Stomach (tissue), 9 donors: ENCODE data around the gene IQSEC3. TPM values are rescaled to one million over a fixed set of nuclear protein-coding genes. Genes with fewer than 3 reads are reported as not detected.

Source experiments
- DNase-seq, 2 donors: peaks; one replicate each; pipeline versions ENCODE4 v3.0.0 to v3.0.0-alpha.2; 2013 to 2019
- H3K27ac ChIP-seq, 5 donors: fragments of 200-600 bp in 4 of 5; sonication (generic) in 4 of 5; one replicate each; pipeline ENCODE4 v1.5.1; 2013 to 2019; ENCODE audit warnings: mild to moderate bottlenecking in 1 of 5, moderate library complexity in 1 of 5
- H3K27me3 ChIP-seq, 3 donors: fragments of 200-600 bp; sonication (generic); one replicate each; pipeline ENCODE4 v1.5.1; 2017 to 2019; ENCODE audit warnings: mixed run types in 1 of 3
- H3K36me3 ChIP-seq, 4 donors: fragments of 200-600 bp; sonication (generic); 1 replicate in 3 of 4; 2 replicates in 1 of 4; pipeline ENCODE4 v1.5.1; 2016 to 2019
- H3K4me1 ChIP-seq, 4 donors: fragments of 200-600 bp; sonication (generic); one replicate each; pipeline ENCODE4 v1.5.1; 2016 to 2019
- H3K4me3 ChIP-seq, 4 donors: fragments of 200-600 bp; sonication (generic) in 3 of 4; one replicate each; pipeline ENCODE4 v1.5.1; 2016 to 2019; ENCODE audit warnings: mild to moderate bottlenecking in 1 of 4
- H3K9me3 ChIP-seq, 4 donors: fragments of 200-600 bp; sonication (generic); one replicate each; pipeline ENCODE4 v1.5.1; 2016 to 2019
- EP300 ChIP-seq: sonication (generic); formaldehyde crosslinking; IDR thresholded peaks from one replicate; pipeline ENCODE4 v1.6.1; 2017; ENCODE audit warnings: antibody characterized with exemption
- POLR2A ChIP-seq, 4 donors: fragments of 450-650 bp; IDR thresholded peaks; one replicate each; pipeline ENCODE4 v1.6.1; 2016; ENCODE audit warnings: antibody characterized with exemption in 4 of 4, control low read depth in 2 of 4, mild to moderate bottlenecking in 1 of 4, moderate library complexity in 1 of 4
- POLR2AphosphoS5 ChIP-seq, 3 donors: sonication (generic); formaldehyde crosslinking; IDR thresholded peaks; one replicate each; pipeline ENCODE4 v1.6.1; 2016; ENCODE audit warnings: antibody characterized with exemption in 3 of 3
- WGBS, 5 donors: extraction: QIAGEN DNeasy Blood & Tissue Kit in 3 of 5; methylation state at CpG; one replicate each; pipeline versions ENCODE4 v1.1.5 to v1.1.7; 2013 to 2018; 5-methylcytosine and 5-hydroxymethylcytosine counted together
- intact Hi-C: fragments of 100-400 bp; cut with DNase I; formaldehyde crosslinking; loops from one replicate; pipeline ENCODE4 v1.15.1; 2023; ENCODE audit warnings: low total_unique reads
- polyA plus RNA-seq, 3 donors: library from polyadenylated mRNA; stranded (reverse); fragments of 200-250 nt; gene quantifications; one replicate each; pipeline ENCODE4 v1.2.3, GENCODE V29; 2013
- total RNA-seq, 5 donors: library from RNA; depleted of rRNA; stranded (reverse); fragments of >200 nt; gene quantifications; one replicate each; pipeline versions ENCODE4 v1.1.0 to v1.2.3, GENCODE V29; 2014 to 2016
- TF ChIP-seq, protein P1 (sequence below), 7 experiments: fragments of 450-650 bp in 4 of 7; fragments of 200-600 bp in 3 of 7; sonication (generic) in 3 of 7; IDR thresholded peaks; one replicate each; pipeline ENCODE4 v1.5.1; 2016 to 2019; ENCODE audit warnings: antibody characterized with exemption in 7 of 7, control low read depth in 2 of 7, mild to moderate bottlenecking in 1 of 7
- donor health status: healthy with polysubstance abuse.
- donor health status: Bipolar disorder and iron deficiency.
- donor health status: healthy.

The IQSEC3 gene
- total and polyA plus RNA-seq, 8 donors, result 0.08 to 1.7 (median 0.87) TPM; not detected in 2

- Histone ChIP-seq H3K9me3 (peaks cover 3 to 26% (median 21%) of the 10 kb centered on the region in 4 donors), H3K36me3 (no peaks in the 10 kb centered on the region), H3K4me1 (no peaks in the 10 kb centered on the region), H3K4me3 (no peak overlapping the region), H3K27ac (no peak overlapping the region), H3K27me3 (peaks cover 0 to 5% (median 3%) of the 10 kb centered on the region in 3 donors)
- 51 to 70% (median 58%) methylated on average over 2 of the region's 2 CpGs for WGBS, 5 donors
- no peak for DNase-seq
- intact Hi-C loops, result no loop called here
- TF ChIP-seq, protein P1, sequence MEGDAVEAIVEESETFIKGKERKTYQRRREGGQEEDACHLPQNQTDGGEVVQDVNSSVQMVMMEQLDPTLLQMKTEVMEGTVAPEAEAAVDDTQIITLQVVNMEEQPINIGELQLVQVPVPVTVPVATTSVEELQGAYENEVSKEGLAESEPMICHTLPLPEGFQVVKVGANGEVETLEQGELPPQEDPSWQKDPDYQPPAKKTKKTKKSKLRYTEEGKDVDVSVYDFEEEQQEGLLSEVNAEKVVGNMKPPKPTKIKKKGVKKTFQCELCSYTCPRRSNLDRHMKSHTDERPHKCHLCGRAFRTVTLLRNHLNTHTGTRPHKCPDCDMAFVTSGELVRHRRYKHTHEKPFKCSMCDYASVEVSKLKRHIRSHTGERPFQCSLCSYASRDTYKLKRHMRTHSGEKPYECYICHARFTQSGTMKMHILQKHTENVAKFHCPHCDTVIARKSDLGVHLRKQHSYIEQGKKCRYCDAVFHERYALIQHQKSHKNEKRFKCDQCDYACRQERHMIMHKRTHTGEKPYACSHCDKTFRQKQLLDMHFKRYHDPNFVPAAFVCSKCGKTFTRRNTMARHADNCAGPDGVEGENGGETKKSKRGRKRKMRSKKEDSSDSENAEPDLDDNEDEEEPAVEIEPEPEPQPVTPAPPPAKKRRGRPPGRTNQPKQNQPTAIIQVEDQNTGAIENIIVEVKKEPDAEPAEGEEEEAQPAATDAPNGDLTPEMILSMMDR (IDR thresholded peaks at IDR 0.05), result no peak
- no peak for TF ChIP-seq EP300
- no peak for TF ChIP-seq POLR2A (IDR thresholded peaks at IDR 0.05)
- TF ChIP-seq POLR2AphosphoS5 (IDR thresholded peaks at IDR 0.05), result no peak
Observed at GRCh38 chr12:89653-90052, 23.1 kb downstream of the IQSEC3 start.

DNA sequence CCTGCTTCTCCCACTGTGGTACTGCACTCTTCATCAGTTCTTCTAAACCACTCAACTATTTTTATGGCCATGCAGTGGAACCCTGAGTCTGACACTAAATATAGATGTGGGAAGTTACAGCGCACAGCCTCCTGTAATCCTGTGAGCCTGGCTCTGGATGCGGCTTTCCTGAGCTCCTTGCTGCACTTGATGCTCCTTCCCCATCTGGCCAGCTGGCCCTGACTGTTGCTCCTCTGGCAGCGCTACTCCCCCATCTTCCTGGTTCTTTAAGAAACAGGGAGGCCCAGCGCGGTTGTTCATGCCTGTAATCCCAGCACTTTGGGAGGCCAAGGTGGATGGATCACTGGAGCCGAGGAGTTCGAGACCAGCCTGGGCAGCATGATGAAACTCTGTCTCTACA lies 24.6 kb downstream of the IQSEC3 start:
- peaks cover 0 to 8% (median 3%) of the 10 kb centered on the region in 3 donors for H3K27me3 ChIP-seq
- no peak overlapping the region for H3K27ac ChIP-seq
- WGBS, 5 donors, result 80 to 88% (median 85%) methylated on average over 7 of the region's 7 CpGs
- TF ChIP-seq POLR2AphosphoS5 (IDR thresholded peaks at IDR 0.05) (no peak), POLR2A (IDR thresholded peaks at IDR 0.05) (no peak), EP300 (no peak)
- TF ChIP-seq, protein P1 (IDR thresholded peaks at IDR 0.05), result no peak
- no peaks in the 10 kb centered on the region for H3K36me3 ChIP-seq
- H3K4me3 ChIP-seq, result no peak overlapping the region
- DNase-seq, result no peak
- peaks cover 3 to 26% (median 21%) of the 10 kb centered on the region in 4 donors for H3K9me3 ChIP-seq
- intact Hi-C loops, result no loop called here
- H3K4me1 ChIP-seq, result no peaks in the 10 kb centered on the region

DNA sequence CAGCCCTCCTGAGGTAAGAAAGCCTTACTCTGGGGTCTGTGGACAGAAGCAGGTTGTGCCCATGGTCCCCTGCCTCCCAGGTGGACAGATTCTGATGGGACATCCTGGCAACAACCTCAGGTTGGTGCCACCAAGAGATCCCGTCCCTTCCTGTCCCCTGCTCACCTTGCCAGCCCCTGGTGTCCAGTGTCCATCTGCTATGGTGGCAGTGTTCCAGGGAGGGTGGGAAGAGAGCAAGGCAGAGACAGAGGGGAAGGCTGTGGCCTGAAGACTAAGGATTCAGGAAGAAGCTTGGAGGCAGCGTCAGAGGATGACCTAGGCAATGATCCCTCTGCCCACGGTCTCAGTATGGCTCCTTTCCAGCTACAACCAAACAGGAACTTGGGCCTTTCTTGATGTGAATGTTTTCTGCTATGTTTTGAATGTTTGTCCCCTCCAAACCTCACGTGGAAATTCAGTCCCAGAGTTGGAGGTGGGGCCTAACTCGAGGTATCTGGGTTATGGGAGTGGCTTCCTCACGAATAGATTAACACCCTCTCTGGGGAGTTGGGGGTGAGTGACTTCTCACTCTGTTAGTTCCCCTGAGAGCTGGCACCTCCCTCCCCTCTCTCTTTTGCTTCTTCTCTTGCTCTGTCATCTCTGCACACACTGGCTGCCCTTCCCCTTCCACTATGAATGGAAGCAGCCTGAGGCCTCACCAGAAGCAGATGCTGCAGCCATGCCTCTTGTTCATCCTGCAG lies 26.9 kb downstream of the IQSEC3 start:
- Histone ChIP-seq H3K9me3 (peaks cover 3 to 25% (median 21%) of the 10 kb centered on the region in 4 donors), H3K4me3 (no peak overlapping the region), H3K4me1 (no peaks in the 10 kb centered on the region), H3K36me3 (no peaks in the 10 kb centered on the region), H3K27ac (no peak overlapping the region), H3K27me3 (peaks cover 0 to 19% (median 14%) of the 10 kb centered on the region in 3 donors)
- no peak for TF ChIP-seq EP300
- TF ChIP-seq POLR2AphosphoS5 (IDR thresholded peaks at IDR 0.05), result no peak
- TF ChIP-seq, protein P1 (IDR thresholded peaks at IDR 0.05), result no peak
- TF ChIP-seq POLR2A (IDR thresholded peaks at IDR 0.05), result no peak
- intact Hi-C loops, result no loop called here
- no peak for DNase-seq
- 52 to 60% (median 55%) methylated on average over 6 of the region's 6 CpGs for WGBS, 5 donors

DNA sequence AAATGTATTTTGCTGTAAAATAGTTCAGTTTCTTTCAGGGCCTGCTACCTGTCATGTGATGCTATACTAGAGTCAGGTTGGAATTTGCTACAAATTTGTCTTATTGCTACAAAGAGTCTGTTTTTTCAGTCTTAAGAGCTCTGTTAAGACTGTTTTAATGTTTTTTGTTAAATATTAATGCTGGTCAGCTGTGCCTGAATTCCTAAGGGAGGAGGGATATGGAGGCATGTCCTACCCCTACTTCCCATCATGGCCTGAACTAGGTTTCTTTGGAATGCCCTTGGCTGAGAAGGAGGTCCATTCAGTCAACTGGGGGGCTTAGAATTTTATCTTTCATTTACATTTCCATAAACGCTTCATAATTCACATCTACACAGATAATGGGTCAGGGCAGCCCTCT lies 30.0 kb downstream of the IQSEC3 start:
- Histone ChIP-seq H3K4me1 (peaks cover 0 to 9% (median 0%) of the 10 kb centered on the region in 4 donors), H3K9me3 (no peaks in the 10 kb centered on the region), H3K27ac (no peak overlapping the region), H3K27me3 (peaks cover 0 to 50% (median 32%) of the 10 kb centered on the region in 3 donors), H3K36me3 (no peaks in the 10 kb centered on the region), H3K4me3 (no peak overlapping the region)
- DNase-seq, result no peak
- 65 to 84% (median 78%) methylated on average over 1 of the region's 1 CpG for WGBS, 5 donors
- intact Hi-C loops, result no loop called here
- TF ChIP-seq POLR2AphosphoS5 (IDR thresholded peaks at IDR 0.05), result no peak
- no peak for TF ChIP-seq EP300
- TF ChIP-seq POLR2A (IDR thresholded peaks at IDR 0.05), result no peak
- TF ChIP-seq, protein P1 (IDR thresholded peaks at IDR 0.05), result no peak
